Activated CD4-positive, alpha-beta memory T cell treated with anti-CD3 and anti-CD28 coated beads for 36 hours (primary cell): ENCODE measurements around the gene RNASEH2B. TPM values are rescaled to one million over a fixed set of nuclear protein-coding genes. Genes with fewer than 3 reads are reported as not detected.

ENCODE experiments used
- CTCF ChIA-PET: fragments of 350-600 bp; sonication (Branson Sonifier 250); formaldehyde crosslinking; loops from one replicate; lab custom pipeline; 2021; ENCODE audit warnings: antibody characterized with exemption, inconsistent platforms; lab: Charles Lee
- POLR2A ChIA-PET: fragments of 350-600 bp; sonication (Branson Sonifier 250); formaldehyde crosslinking; loops from one replicate; lab custom pipeline; 2021; ENCODE audit warnings: antibody characterized with exemption; lab: Charles Lee
- DNase-seq: peaks from one replicate; pipeline ENCODE4 v3.0.0-alpha.2; 2020
- H3K27ac Mint-ChIP-seq: one replicate; pipeline ENCODE4 v1.8.0; 2021; ENCODE audit warnings: mixed read lengths
- H3K27me3 Mint-ChIP-seq: one replicate; pipeline ENCODE4 v1.8.0; 2021; ENCODE audit warnings: mixed read lengths
- H3K36me3 Mint-ChIP-seq: one replicate; pipeline ENCODE4 v1.8.0; 2021; ENCODE audit warnings: mixed read lengths
- H3K4me1 Mint-ChIP-seq: one replicate; pipeline ENCODE4 v1.8.0; 2021; ENCODE audit warnings: low read depth, mixed read lengths
- H3K4me3 Mint-ChIP-seq: one replicate; pipeline ENCODE4 v1.8.0; 2021; ENCODE audit warnings: mild to moderate bottlenecking, mixed read lengths
- H3K9me3 Mint-ChIP-seq: one replicate; pipeline ENCODE4 v1.8.0; 2021; ENCODE audit warnings: mixed read lengths
- intact Hi-C: fragments of 100-400 bp; cut with micrococcal nuclease; formaldehyde crosslinking; loops from one replicate; pipeline ENCODE4 v1.15.1; 2023
- total RNA-seq, 2 experiments: library from RNA; stranded (reverse); gene quantifications; one replicate each; pipeline ENCODE4 v1.2.3, GENCODE V29; 2021

Gene RNASEH2B
- total RNA-seq, 2 experiments from 2014 or later, result 40.8 to 48.4 TPM

GRCh38 chr13:50908371-50908770, 1.2 kb upstream of the RNASEH2B start:
- H3K4me3 Mint-ChIP-seq, result no peak overlapping the region
- POLR2A ChIA-PET, result interaction anchor here (1.1 to 1.6 kb wide), 2 partner anchors 13 to 17 kb away, joined by 3 to 6 read pairs; no protein-coding TSS in a partner anchor

GRCh38 chr13:50910485-50910805, 854 bp downstream of the RNASEH2B start:
- Mint-ChIP-seq H3K36me3 (no peaks in the 10 kb centered on the region), H3K27me3 (no peaks in the 10 kb centered on the region), H3K27ac (peak overlapping the region; percentile 98), H3K4me3 (peak overlapping the region; percentile 94), H3K9me3 (no peaks in the 10 kb centered on the region), H3K4me1 (peaks cover 38% of the 10 kb centered on the region)
- intact Hi-C loops, result loop anchor here (1.0 to 10.0 kb wide), 12 partner anchors 162 to 1282 kb away; partner anchors contain the start of genes INTS6 and SPRYD7
- POLR2A ChIA-PET, result no interaction called here
- DNase-seq, result no peak
- CTCF ChIA-PET, result interaction anchor here (1.1 to 3.1 kb wide), 3 partner anchors 110 to 974 kb away, joined by 3 to 28 read pairs (median 13); partner anchors contain the start of gene SPRYD7

More at GRCh38 chr13:50908371-50908770, 1.2 kb upstream of the RNASEH2B start:
- no peak for DNase-seq
- Mint-ChIP-seq H3K27me3 (no peaks in the 10 kb centered on the region), H3K4me1 (peaks cover 23% of the 10 kb centered on the region), H3K36me3 (no peaks in the 10 kb centered on the region), H3K9me3 (no peaks in the 10 kb centered on the region), H3K27ac (no peak overlapping the region)
- intact Hi-C loops, result no loop called here
- CTCF ChIA-PET, result interaction anchor here (1.8 kb wide), 1 partner anchor 15 kb away, joined by 7 read pairs; no protein-coding TSS in a partner anchor

- H3K4me1 Mint-ChIP-seq, result peaks cover 41% of the 10 kb centered on the region
- H3K4me3 Mint-ChIP-seq, result peak overlapping the region; percentile 94
- intact Hi-C loops, result loop anchor here (2.0 to 10.0 kb wide), 10 partner anchors 161 to 1281 kb away; partner anchors contain the start of gene INTS6
- peak overlapping the region; percentile 98 for H3K27ac Mint-ChIP-seq
- H3K36me3 Mint-ChIP-seq, result no peaks in the 10 kb centered on the region
- CTCF ChIA-PET, result interaction anchor here (0.7 to 3.1 kb wide), 37 partner anchors 11 to 1183 kb away, joined by 3 to 38 read pairs (median 4); partner anchors contain the start of genes SPRYD7 and TRIM13
- POLR2A ChIA-PET, result interaction anchor here (0.9 to 1.2 kb wide), 2 partner anchors 18 to 781 kb away, joined by 3 to 4 read pairs; no protein-coding TSS in a partner anchor
- no peaks in the 10 kb centered on the region for H3K27me3 Mint-ChIP-seq
- no peaks in the 10 kb centered on the region for H3K9me3 Mint-ChIP-seq
- DNase-seq, result no peak
These were observed 1.6 kb downstream of the RNASEH2B start for GRCh38 chr13:50911081-50911631.

GRCh38 chr13:50911937-50912795, 2.6 kb downstream of the RNASEH2B start:
- Mint-ChIP-seq H3K9me3 (no peaks in the 10 kb centered on the region), H3K4me3 (peak overlapping the region; percentile 94), H3K36me3 (no peaks in the 10 kb centered on the region), H3K27me3 (no peaks in the 10 kb centered on the region), H3K27ac (peak overlapping the region; percentile 98), H3K4me1 (peaks cover 51% of the 10 kb centered on the region)
- DNase-seq, result peak; percentile 95
- CTCF ChIA-PET, result interaction anchor here (0.5 to 3.1 kb wide), 47 partner anchors 10 to 1184 kb away, joined by 3 to 38 read pairs (median 4); partner anchors contain the start of genes SPRYD7 and TRIM13
- intact Hi-C loops, result loop anchor here (1.0 to 10.0 kb wide), 14 partner anchors 111 to 1280 kb away; partner anchors contain the start of genes INTS6 and TRIM13
- POLR2A ChIA-PET, result interaction anchor here (0.6 to 1.3 kb wide), 4 partner anchors 19 to 831 kb away, joined by 3 to 5 read pairs (median 4); no protein-coding TSS in a partner anchor

- intact Hi-C loops, result loop anchor here (1.0 to 10.0 kb wide), 13 partner anchors 112 to 1279 kb away; partner anchors contain the start of genes INTS6 and TRIM13
- no peak for DNase-seq
- Mint-ChIP-seq H3K4me3 (no peak overlapping the region), H3K4me1 (peaks cover 58% of the 10 kb centered on the region), H3K9me3 (no peaks in the 10 kb centered on the region), H3K36me3 (no peaks in the 10 kb centered on the region), H3K27me3 (no peaks in the 10 kb centered on the region), H3K27ac (no peak overlapping the region)
- ChIA-PET POLR2A (interaction anchor here (1.3 kb wide), 1 partner anchor 832 kb away, joined by 3 read pairs; no protein-coding TSS in a partner anchor), CTCF (interaction anchor here (1.1 to 3.1 kb wide), 7 partner anchors 11 to 935 kb away, joined by 4 to 36 read pairs (median 8); no protein-coding TSS in a partner anchor)
These were observed 3.3 kb downstream of the RNASEH2B start for GRCh38 chr13:50912851-50913250.

GRCh38 chr13:50914176-50914700, 4.6 kb downstream of the RNASEH2B start:
- H3K27ac Mint-ChIP-seq, result no peak overlapping the region
- no peaks in the 10 kb centered on the region for H3K27me3 Mint-ChIP-seq
- CTCF ChIA-PET, result interaction anchor here (0.9 to 1.7 kb wide), 4 partner anchors 22 to 239 kb away, joined by 4 to 8 read pairs (median 4); no protein-coding TSS in a partner anchor
- peaks cover 64% of the 10 kb centered on the region for H3K4me1 Mint-ChIP-seq
- no peak overlapping the region for H3K4me3 Mint-ChIP-seq
- no peaks in the 10 kb centered on the region for H3K9me3 Mint-ChIP-seq
- no peak for DNase-seq
- POLR2A ChIA-PET, result no interaction called here
- H3K36me3 Mint-ChIP-seq, result no peaks in the 10 kb centered on the region
- intact Hi-C loops, result loop anchor here (5.0 to 10.0 kb wide), 9 partner anchors 158 to 1278 kb away; partner anchors contain the start of gene INTS6

GRCh38 chr13:50914848-50915247, 5.3 kb downstream of the RNASEH2B start:
- H3K4me3 Mint-ChIP-seq, result no peak overlapping the region
- H3K27ac Mint-ChIP-seq, result peak overlapping the region; percentile 6
- intact Hi-C loops, result loop anchor here (5.0 to 10.0 kb wide), 9 partner anchors 157 to 1277 kb away; partner anchors contain the start of gene INTS6
- H3K9me3 Mint-ChIP-seq, result no peaks in the 10 kb centered on the region
- no peak for DNase-seq
- H3K36me3 Mint-ChIP-seq, result peaks cover 2% of the 10 kb centered on the region
- ChIA-PET POLR2A (interaction anchor here (1.3 kb wide), 1 partner anchor 22 kb away, joined by 4 read pairs; no protein-coding TSS in a partner anchor), CTCF (interaction anchor here (0.6 to 1.7 kb wide), 7 partner anchors 16 to 917 kb away, joined by 3 to 8 read pairs (median 4); partner anchors contain the start of gene TRIM13)
- H3K27me3 Mint-ChIP-seq, result no peaks in the 10 kb centered on the region
- H3K4me1 Mint-ChIP-seq, result peaks cover 68% of the 10 kb centered on the region

- H3K27ac Mint-ChIP-seq, result peak overlapping the region; percentile 6
- no peaks in the 10 kb centered on the region for H3K9me3 Mint-ChIP-seq
- H3K36me3 Mint-ChIP-seq, result peaks cover 2% of the 10 kb centered on the region
- intact Hi-C loops, result loop anchor here (10.0 kb wide), 3 partner anchors 321 to 691 kb away; no protein-coding TSS in a partner anchor
- peak; percentile 58 for DNase-seq
- no peak overlapping the region for H3K4me3 Mint-ChIP-seq
- H3K27me3 Mint-ChIP-seq, result no peaks in the 10 kb centered on the region
- ChIA-PET CTCF (interaction anchor here (0.6 to 1.7 kb wide), 6 partner anchors 16 to 918 kb away, joined by 3 to 8 read pairs (median 4); partner anchors contain the start of gene TRIM13), POLR2A (interaction anchor here (1.3 kb wide), 1 partner anchor 23 kb away, joined by 4 read pairs; no protein-coding TSS in a partner anchor)
- H3K4me1 Mint-ChIP-seq, result peaks cover 70% of the 10 kb centered on the region
These were observed 6.0 kb downstream of the RNASEH2B start for GRCh38 chr13:50915565-50915964.

GRCh38 chr13:50916701-50917184, 7.2 kb downstream of the RNASEH2B start:
- H3K9me3 Mint-ChIP-seq, result peaks cover 3% of the 10 kb centered on the region
- DNase-seq, result no peak
- ChIA-PET CTCF (no interaction called here), POLR2A (interaction anchor here (0.6 kb wide), 1 partner anchor 989 kb away, joined by 3 read pairs; no protein-coding TSS in a partner anchor)
- peak overlapping the region; percentile 58 for H3K27ac Mint-ChIP-seq
- H3K4me3 Mint-ChIP-seq, result no peak overlapping the region
- H3K36me3 Mint-ChIP-seq, result peaks cover 9% of the 10 kb centered on the region
- intact Hi-C loops, result loop anchor here (10.0 kb wide), 3 partner anchors 322 to 692 kb away; no protein-coding TSS in a partner anchor
- no peaks in the 10 kb centered on the region for H3K27me3 Mint-ChIP-seq
- peaks cover 63% of the 10 kb centered on the region for H3K4me1 Mint-ChIP-seq

GRCh38 chr13:50917572-50917971, 8.0 kb downstream of the RNASEH2B start:
- Mint-ChIP-seq H3K4me1 (peaks cover 54% of the 10 kb centered on the region), H3K27me3 (no peaks in the 10 kb centered on the region), H3K36me3 (peaks cover 17% of the 10 kb centered on the region), H3K4me3 (no peak overlapping the region), H3K9me3 (peaks cover 11% of the 10 kb centered on the region), H3K27ac (no peak overlapping the region)
- POLR2A ChIA-PET, result no interaction called here
- CTCF ChIA-PET, result interaction anchor here (1.2 kb wide), 1 partner anchor 9 kb away, joined by 3 read pairs; no protein-coding TSS in a partner anchor
- no peak for DNase-seq
- intact Hi-C loops, result loop anchor here (10.0 kb wide), 3 partner anchors 323 to 693 kb away; no protein-coding TSS in a partner anchor
